Spinal cord (tissue), 10 donors: Measurements from ENCODE around the gene NXPE3. TPM values are rescaled to one million over a fixed set of nuclear protein-coding genes. Genes with fewer than 3 reads are reported as not detected.

Source experiments
- DNase-seq, 6 donors: peaks; one replicate each; pipeline versions ENCODE4 v3.0.0 to v3.0.0-alpha.2; 2013 to 2015; ENCODE audit warnings: low spot score in 6 of 6, low read depth in 4 of 6
- H3K27ac ChIP-seq: one replicate; pipeline ENCODE4 v1.5.1; 2013; ENCODE audit warnings: low read depth, low read length, control low read depth
- H3K27me3 ChIP-seq: one replicate; pipeline ENCODE4 v1.6.1; 2013; ENCODE audit warnings: low read length; ENCODE audit not compliant: control insufficient read depth, insufficient read depth
- H3K36me3 ChIP-seq: one replicate; pipeline ENCODE4 v1.6.1; 2013; ENCODE audit warnings: low read length; ENCODE audit not compliant: control insufficient read depth, insufficient read depth
- H3K4me1 ChIP-seq: one replicate; pipeline ENCODE4 v1.6.1; 2013; ENCODE audit warnings: low read length; ENCODE audit not compliant: control insufficient read depth, insufficient read depth
- H3K4me3 ChIP-seq: one replicate; pipeline ENCODE4 v1.5.1; 2013; ENCODE audit warnings: low read depth, low read length, control low read depth
- H3K9me3 ChIP-seq: one replicate; pipeline ENCODE4 v1.6.1; 2013; ENCODE audit warnings: low read length; ENCODE audit not compliant: control insufficient read depth, insufficient read depth
- WGBS: methylation state at CpG from one replicate; pipeline ENCODE4 v1.1.5; 2013; ENCODE audit warnings: missing lambda C conversion rate; ENCODE audit not compliant: insufficient coverage; 5-methylcytosine and 5-hydroxymethylcytosine counted together
- polyA plus RNA-seq, 2 donors: library from polyadenylated mRNA; unstranded; fragments of 120-200 nt; gene quantifications; one replicate each; pipeline ENCODE4 v1.2.1, GENCODE V29; 2013; ENCODE audit not compliant: insufficient read length in 2 of 2
- total RNA-seq, 2 donors: library from RNA; depleted of rRNA in 1 of 2; stranded (reverse); fragments of 120-200 nt in 1 of 2; fragments of >200 nt in 1 of 2; gene quantifications; one replicate each; pipeline versions ENCODE4 v1.2.3 to v1.2.4, GENCODE V29; 2013 to 2014
- donor health status: healthy.

The NXPE3 gene
- total and polyA plus RNA-seq, 4 donors, result 8.9 to 23.0 (median 20.3) TPM

DNA sequence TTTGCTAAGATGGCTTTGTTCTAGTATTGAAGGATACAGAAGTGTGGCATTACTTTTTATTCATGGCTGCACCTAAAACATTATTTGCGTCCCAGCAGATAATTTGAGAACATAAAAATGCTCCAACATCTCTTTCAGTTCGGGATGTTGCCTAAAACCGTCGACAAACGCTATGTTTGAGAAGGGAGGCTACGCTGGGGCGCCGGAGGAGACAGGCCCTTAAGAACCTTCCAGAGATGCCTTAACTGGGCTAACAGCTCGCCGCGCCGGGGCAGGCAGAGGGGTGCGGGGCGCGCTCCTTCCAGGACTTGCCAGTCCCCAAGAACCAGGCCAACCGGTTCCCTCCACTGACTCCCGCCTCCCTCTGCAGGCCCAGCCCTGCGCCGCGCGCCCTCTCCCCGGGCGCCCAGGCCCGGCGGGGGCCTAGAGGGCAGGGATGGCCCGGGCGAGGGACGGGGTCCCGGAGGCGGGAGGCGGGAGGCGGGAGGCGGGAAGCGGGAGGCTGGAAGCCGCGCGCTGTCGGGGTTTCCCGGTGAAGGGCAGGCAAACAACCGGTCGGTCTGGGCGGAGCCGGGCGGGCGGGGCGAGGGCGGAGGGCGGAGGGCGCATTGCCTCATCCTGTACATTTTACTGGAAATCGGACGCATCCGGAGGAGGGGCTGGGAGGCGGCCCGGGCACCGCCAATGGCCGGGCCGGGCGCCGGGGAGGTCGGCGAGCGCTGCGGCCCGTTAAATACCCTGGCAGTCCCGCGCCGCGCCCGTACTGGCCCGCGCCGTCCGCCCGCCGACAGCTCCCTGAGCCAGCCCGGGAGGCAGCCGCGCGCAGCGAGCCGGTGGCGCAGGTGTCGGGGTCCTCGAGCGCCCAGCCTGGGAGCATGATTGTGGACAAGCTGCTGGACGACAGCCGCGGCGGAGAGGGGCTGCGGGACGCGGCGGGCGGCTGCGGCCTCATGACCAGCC, 70.0 kb downstream of the NXPE3 start, which contains the start of gene NFKBIZ:
TSS of gene NFKBIZ (plus strand) at position 761 of the 960 bp plus-strand sequence. CDS start at position 876, 115 bp downstream.
- no peaks in the 10 kb centered on the region for H3K9me3 ChIP-seq
- peaks cover 3% of the 10 kb centered on the region for H3K4me1 ChIP-seq
- DNase-seq, result peak in 5 of 6 donors; percentile 51 to 93 (median 73)
- WGBS, result under 1% methylated on average over 94 of the region's 95 CpGs
- H3K4me3 ChIP-seq, result peak within 1 kb of the TSS; percentile 51
- H3K27ac ChIP-seq, result peak within 1 kb of the TSS; percentile 95
- H3K27me3 ChIP-seq, result peaks cover 2% of the 10 kb centered on the region
- H3K36me3 ChIP-seq, result peaks cover 6% of the 10 kb centered on the region

DNA sequence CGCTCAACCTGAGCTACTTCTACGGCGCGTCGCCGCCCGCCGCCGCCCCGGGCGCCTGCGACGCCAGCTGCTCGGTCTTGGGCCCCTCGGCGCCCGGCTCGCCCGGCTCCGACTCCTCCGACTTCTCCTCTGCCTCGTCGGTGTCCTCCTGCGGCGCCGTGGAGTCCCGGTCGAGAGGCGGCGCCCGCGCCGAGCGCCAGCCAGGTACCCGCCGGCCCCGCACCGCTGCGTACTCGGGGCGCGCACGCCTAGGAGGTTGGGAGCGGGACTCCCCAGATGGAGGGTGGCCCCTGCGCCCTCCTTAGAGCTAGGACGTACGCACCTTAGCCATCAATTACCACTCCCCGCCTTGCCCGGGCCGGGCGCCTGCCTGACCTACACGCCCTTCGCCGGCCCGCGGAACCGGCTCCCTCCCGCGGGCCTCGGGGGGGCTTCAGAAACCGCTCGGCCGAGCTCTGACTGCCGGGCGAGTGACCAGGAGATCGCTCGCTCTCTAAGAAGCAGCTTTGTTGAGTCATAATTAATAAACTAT, 70.8 kb downstream of the NXPE3 start:
- Histone ChIP-seq H3K4me1 (peaks cover 3% of the 10 kb centered on the region), H3K27ac (peak overlapping the region; percentile 52), H3K36me3 (peaks cover 6% of the 10 kb centered on the region), H3K9me3 (no peaks in the 10 kb centered on the region), H3K4me3 (peak overlapping the region; percentile 51), H3K27me3 (peaks cover 2% of the 10 kb centered on the region)
- WGBS, result under 1% methylated on average over 67 of the region's 67 CpGs
- peak in 2 of 6 donors; percentile 59 to 66 for DNase-seq

GRCh38 chr3:101850246-101851051, 71.4 kb downstream of the NXPE3 start:
- DNase-seq, result peak in 2 of 6 donors; percentile 27 to 47
- H3K27me3 ChIP-seq, result peaks cover 2% of the 10 kb centered on the region
- peak overlapping the region; percentile 52 for H3K27ac ChIP-seq
- peaks cover 3% of the 10 kb centered on the region for H3K4me1 ChIP-seq
- H3K4me3 ChIP-seq, result peak overlapping the region; percentile 51
- H3K36me3 ChIP-seq, result peaks cover 13% of the 10 kb centered on the region
- WGBS, result 3% methylated on average over 10 of the region's 19 CpGs
- no peaks in the 10 kb centered on the region for H3K9me3 ChIP-seq

DNA sequence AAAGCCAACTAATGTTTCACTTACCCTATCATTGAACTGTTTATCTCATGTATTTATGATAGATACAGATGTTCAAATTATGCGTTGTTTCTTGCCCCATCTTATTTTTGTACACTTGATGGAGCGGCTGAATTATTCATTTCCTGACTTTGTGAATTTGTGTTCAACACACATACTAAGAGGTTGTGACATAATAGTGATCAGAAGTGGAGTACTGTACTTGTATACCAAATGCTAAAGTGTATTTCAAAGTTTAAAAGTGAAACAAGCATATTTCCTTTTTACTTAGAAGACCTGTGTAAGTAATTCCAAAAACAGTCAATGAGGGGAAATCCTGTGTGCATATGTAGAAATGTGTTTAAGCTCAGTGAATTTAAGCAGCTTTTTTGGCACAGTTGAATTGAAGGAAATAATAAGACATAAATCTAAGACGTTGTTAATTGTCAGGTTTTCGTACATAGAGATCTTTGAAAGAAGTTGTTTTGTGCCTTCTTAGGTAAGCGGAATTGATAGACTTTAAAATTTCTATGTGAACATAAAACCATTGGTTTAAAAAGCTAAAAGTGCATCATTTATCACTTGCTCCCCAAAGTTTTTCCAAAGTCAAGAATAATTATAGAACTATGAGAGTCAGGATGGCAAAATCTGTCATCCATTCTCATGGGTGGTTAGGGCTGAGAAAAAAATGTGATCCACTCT, 72.2 kb downstream of the NXPE3 start:
- peaks cover 3% of the 10 kb centered on the region for H3K4me1 ChIP-seq
- no CpG with 5 or more reads among the region's 5 CpGs for WGBS
- peak overlapping the region; percentile 51 for H3K4me3 ChIP-seq
- H3K27me3 ChIP-seq, result peaks cover 2% of the 10 kb centered on the region
- H3K27ac ChIP-seq, result no peak overlapping the region
- DNase-seq, result no peak
- peaks cover 18% of the 10 kb centered on the region for H3K36me3 ChIP-seq
- no peaks in the 10 kb centered on the region for H3K9me3 ChIP-seq

GRCh38 chr3:101851850-101852714, 73.1 kb downstream of the NXPE3 start:
- Histone ChIP-seq H3K4me3 (no peak overlapping the region), H3K27me3 (peaks cover 2% of the 10 kb centered on the region), H3K27ac (no peak overlapping the region), H3K9me3 (no peaks in the 10 kb centered on the region), H3K4me1 (peaks cover 3% of the 10 kb centered on the region), H3K36me3 (peaks cover 18% of the 10 kb centered on the region)
- no peak for DNase-seq
- 85% methylated on average over 4 of the region's 6 CpGs for WGBS

- peaks cover 3% of the 10 kb centered on the region for H3K4me1 ChIP-seq
- 96% methylated on average over 4 of the region's 8 CpGs for WGBS
Observed at GRCh38 chr3:101852983-101853840, 74.2 kb downstream of the NXPE3 start.

DNA sequence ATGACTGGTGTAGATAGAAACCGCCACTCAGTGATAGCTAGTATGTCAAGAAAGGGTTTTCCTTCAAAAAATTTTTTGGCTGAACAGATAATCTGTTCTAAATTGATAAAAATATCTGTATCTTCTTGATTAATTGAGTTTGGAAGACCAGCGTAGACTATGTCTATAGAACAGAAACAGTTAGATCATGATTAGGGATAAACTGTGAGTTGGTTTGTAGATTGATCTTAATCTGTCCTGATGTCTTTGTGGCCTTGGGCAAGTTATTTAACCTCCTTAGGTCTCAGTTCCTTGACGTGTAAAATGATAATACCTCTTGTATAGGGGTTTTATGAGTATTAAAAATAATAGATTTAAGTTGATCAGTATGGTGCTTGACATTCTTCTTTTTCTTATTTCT, 75.0 kb downstream of the NXPE3 start:
- 100% methylated on average over 1 of the region's 3 CpGs for WGBS
- Histone ChIP-seq H3K4me1 (no peaks in the 10 kb centered on the region), H3K27ac (no peak overlapping the region), H3K9me3 (no peaks in the 10 kb centered on the region), H3K4me3 (no peak overlapping the region), H3K27me3 (peaks cover 2% of the 10 kb centered on the region), H3K36me3 (peaks cover 25% of the 10 kb centered on the region)
- DNase-seq, result no peak

More at GRCh38 chr3:101852983-101853840, 74.2 kb downstream of the NXPE3 start:
- Histone ChIP-seq H3K36me3 (peaks cover 21% of the 10 kb centered on the region), H3K4me3 (no peak overlapping the region), H3K27ac (no peak overlapping the region), H3K9me3 (no peaks in the 10 kb centered on the region), H3K27me3 (peaks cover 2% of the 10 kb centered on the region)
- DNase-seq, result no peak
